Measurements from ENCODE around the gene PACS1.
A peak's percentile ranks its signal among the peaks of the same experiment; 100 is the strongest.

The PACS1 gene

GRCh38 chr11:66281001-66281400 lies 210.9 kb downstream of the PACS1 start:
- no peak for DNase-seq

- DNase-seq = no peak
These were observed 211.8 kb downstream of the PACS1 start for GRCh38 chr11:66281776-66282467.

GRCh38 chr11:66282468-66283455 lies 212.7 kb downstream of the PACS1 start:
- DNase-seq = peak; percentile 99

- DNase-seq = no peak
These were observed 213.5 kb downstream of the PACS1 start for GRCh38 chr11:66283461-66284105.

- no peak for DNase-seq
These were observed 214.5 kb downstream of the PACS1 start for GRCh38 chr11:66284526-66285078.

GRCh38 chr11:66285250-66285947 lies 215.3 kb downstream of the PACS1 start:
- DNase-seq = no peak

- DNase-seq = no peak
These were observed 216.6 kb downstream of the PACS1 start for GRCh38 chr11:66286699-66287098.

- no peak for DNase-seq
These were observed 217.3 kb downstream of the PACS1 start for GRCh38 chr11:66287211-66287888.

- DNase-seq = no peak
These were observed 218.0 kb downstream of the PACS1 start for GRCh38 chr11:66287889-66288670.

GRCh38 chr11:66288671-66289547 lies 218.8 kb downstream of the PACS1 start, which contains the start of gene YIF1A:
YIF1A (minus strand) TSS chr11:66289143; CDS start chr11:66288985, 158 bp downstream.
- DNase-seq = peak; percentile 100

GRCh38 chr11:66289548-66290329 lies 219.7 kb downstream of the PACS1 start:
- DNase-seq = peak; percentile 81

GRCh38 chr11:66290330-66290621 lies 220.2 kb downstream of the PACS1 start:
- DNase-seq = no peak

- no peak for DNase-seq
These were observed 221.2 kb downstream of the PACS1 start for GRCh38 chr11:66291303-66291705.

- no peak for DNase-seq
These were observed 221.9 kb downstream of the PACS1 start, which contains the start of gene TMEM151A for GRCh38 chr11:66291706-66292542. TMEM151A (plus strand) TSS chr11:66291894; CDS start chr11:66292014, 120 bp downstream.

GRCh38 chr11:66292543-66293332 lies 222.7 kb downstream of the PACS1 start:
- DNase-seq = no peak

GRCh38 chr11:66293352-66293751 lies 223.3 kb downstream of the PACS1 start:
- no peak for DNase-seq

All from activated CD4-positive, alpha-beta T cell treated with anti-CD3 and anti-CD28 coated beads, Interleukin-2, amount 50 U/mL, for 16 hours (primary cell).